GM12873 (cell line): ENCODE results near the gene RBM17.

Experiments used
- TF ChIP-seq, protein P1 (sequence below): IDR thresholded peaks from 2 replicates; pipeline ENCODE4 v1.5.1; 2012; ENCODE audit warnings: low read depth, mild to moderate bottlenecking, moderate library complexity, low read length, control low read depth; ENCODE audit not compliant: insufficient read depth; ENCODE audit errors: missing control alignments

The RBM17 gene

DNA sequence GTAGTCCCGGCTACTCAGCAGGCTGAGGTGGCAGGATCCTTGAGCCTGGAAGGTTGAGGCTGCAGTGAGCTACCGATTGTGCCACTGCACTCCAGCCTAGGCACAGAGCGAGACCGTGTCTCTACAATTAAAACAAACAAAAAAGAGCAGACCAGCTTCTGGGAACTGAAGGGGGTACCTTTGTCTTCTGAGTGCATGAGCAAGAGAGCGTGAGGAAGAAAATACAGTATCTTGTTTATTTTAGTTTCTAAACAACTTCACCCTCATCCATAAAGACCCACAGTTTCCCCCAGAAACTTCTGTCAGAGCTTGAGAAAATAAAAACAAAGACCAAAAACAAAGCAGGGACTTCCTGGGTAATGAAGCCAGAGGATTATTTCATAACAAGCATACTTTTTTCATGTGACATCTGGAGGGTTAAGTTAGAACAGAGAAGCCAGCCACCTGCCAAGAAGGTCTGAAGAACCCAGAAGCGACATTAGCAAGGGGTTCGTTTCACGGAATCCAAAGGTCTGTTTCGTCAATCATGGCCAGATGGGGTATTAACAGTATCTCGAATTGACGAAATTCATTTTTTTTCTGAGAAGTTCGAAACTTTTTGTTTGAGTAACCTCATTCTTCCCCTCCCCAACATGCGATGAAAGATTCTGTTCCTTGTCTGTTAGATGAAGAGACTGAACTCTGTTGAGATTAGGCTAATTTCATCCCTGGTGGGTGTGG, 16.5 kb upstream of the RBM17 start:
- TF ChIP-seq, protein P1, sequence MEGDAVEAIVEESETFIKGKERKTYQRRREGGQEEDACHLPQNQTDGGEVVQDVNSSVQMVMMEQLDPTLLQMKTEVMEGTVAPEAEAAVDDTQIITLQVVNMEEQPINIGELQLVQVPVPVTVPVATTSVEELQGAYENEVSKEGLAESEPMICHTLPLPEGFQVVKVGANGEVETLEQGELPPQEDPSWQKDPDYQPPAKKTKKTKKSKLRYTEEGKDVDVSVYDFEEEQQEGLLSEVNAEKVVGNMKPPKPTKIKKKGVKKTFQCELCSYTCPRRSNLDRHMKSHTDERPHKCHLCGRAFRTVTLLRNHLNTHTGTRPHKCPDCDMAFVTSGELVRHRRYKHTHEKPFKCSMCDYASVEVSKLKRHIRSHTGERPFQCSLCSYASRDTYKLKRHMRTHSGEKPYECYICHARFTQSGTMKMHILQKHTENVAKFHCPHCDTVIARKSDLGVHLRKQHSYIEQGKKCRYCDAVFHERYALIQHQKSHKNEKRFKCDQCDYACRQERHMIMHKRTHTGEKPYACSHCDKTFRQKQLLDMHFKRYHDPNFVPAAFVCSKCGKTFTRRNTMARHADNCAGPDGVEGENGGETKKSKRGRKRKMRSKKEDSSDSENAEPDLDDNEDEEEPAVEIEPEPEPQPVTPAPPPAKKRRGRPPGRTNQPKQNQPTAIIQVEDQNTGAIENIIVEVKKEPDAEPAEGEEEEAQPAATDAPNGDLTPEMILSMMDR = no peak

DNA sequence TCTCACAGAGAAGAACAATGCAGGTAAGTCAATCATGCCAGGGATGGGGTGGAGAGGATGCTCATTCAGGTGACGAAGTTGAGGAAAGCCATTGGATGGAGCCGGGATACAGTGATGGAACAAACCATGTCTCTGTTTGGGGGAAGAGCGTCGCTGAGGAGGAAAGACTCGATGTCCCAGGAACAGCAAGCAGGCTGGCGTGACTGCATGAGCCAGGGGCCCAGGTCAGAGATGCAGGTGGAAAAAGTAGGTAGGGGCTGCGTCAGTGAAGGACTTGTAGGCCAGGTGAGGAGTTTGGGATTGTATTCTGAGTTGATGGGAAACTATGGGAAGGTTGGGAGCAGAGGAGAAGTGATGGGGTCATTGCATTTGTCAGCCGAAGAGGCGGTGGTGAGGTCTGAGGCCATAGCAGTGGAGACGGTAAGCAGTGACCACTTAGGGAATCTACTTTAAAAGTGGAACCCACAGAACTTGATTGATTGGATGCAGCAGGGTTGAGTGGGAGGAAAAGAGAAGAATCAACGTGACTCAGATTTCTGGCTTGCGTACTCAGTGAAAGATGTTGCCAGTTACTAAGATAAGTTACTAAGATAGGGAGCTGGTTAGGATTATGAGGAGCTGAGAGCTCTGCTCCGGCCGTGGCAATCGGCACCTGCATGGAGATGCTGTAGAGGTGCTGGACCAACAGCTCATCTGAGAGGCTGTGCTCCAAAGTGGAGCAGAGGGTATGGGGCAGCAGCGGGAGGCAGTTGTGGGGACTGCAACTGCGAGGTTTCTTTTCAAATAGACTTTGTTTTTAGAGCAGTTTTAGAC, 14.1 kb upstream of the RBM17 start:
- TF ChIP-seq, protein P1 = no peak

DNA sequence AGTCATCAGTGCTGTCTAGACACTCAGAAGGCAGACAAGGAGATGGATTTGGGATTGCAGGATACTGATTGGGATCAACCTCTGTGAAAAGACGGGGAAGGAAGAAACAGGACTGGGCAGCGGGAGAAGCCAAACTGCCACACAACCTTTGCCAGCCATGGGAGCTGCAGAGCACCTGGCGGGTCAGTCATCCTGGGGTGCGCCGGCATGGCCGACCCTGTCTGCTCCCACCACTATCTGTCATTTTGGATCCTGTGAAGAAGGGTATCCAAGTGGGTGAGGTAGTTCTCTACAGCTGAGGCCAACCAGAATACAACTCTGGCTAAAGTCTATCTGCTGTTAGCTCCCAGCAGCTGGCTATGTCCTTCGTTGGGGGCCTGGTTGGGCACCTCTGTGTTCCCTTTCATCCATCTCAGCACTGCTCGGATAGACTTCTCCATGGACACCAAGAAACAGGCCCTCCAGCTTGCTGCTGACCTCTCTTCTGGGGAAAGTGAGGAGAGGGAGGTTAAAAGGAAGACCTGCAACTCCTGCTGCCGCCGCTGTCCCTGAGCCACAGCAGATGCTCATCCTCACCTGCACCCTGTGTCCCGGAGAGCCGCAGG, 11.7 kb upstream of the RBM17 start:
- TF ChIP-seq, protein P1 = no peak

DNA sequence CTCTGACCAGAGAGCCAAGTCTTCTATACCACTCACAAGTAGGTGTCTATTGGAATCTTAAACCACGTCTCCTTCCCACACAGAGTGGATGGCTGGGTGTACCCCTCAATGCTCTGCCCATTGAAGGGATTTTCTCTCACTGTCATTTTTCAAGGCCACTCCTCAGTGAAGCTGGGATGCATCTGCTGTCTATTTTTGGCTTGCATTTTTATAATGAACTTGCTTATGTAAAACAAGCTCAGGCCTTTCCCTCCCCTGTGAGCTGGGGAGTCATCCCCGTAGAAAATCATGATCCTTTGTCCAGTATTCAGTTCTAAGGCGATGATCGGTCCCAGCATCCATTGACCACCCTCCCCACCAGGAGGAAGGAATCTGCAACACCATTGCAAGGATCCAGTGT, 9.8 kb upstream of the RBM17 start:
- TF ChIP-seq, protein P1 = no peak

DNA sequence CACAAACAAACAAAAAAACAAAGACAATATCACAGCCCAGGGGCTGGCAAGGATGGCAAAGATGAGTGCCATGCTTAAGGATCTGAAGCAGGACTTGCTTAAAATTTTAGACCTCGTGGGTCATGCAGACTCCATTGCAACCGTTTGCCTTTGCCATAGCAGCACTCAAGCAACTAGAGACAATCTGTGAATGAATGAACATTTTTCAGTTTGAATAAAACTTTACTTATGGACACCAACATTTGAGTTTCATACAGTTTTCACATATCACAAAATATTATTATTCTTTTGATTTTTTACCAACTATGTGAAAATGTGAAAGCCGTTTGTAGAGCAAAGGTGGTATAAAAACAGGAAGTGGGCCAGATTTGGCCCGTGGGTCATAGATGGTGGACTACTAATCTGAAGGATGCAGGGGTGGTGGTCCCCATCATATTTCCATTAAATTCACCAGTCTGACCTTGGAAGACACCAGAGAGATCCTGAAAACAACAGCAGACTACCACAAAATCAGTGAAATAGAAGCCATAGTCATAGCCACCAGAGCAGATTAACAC, 8.3 kb upstream of the RBM17 start:
- TF ChIP-seq, protein P1 = no peak

DNA sequence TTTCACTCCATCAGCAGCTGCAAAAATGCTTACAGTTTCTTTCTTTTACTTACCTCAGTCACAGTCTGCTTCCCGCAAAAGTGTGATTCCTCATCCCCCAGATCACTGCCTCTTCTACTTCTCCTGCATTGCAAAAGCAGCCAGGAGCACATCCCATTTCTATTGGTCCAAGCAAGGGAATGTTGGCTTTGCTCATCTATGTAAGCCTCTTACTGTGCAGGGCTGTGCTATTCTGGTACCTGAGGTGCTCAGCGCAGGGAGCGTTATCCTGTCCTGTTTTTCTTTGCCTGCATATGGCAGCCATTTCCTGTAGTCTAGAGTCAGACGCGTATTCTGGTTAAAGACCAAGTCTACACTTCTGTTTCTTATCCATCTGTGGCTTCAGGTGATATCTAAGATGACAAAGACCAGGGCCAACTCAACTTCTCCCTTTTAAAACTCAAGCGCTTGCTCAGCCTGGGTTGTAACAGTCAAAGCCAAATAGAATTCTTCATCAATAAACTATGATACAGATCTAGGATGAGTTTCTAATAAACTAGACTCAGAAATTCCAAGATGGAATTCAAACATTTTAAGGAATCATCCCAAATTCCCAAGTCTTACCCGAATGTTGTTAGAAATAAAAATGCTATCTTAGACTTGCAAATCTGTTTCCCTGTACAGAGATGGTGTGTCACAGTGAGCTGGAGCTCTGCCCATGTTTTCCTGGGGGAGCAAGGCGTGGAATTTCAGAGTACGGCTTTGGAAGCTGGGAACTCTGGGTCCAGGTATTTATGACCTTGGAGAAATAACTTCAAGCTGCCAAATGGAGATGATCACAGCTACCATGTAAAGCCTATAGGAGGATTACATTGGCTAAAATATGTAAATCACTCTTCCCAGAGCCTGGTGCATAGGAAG, 6.1 kb upstream of the RBM17 start:
- TF ChIP-seq, protein P1 = no peak
